Loucy (cell line): Measurements from ENCODE around the gene IFNG.

Experiments used
- H2AFZ ChIP-seq: fragments of 200-600 bp; sonication (generic); 2 replicates; pipeline ENCODE4 v1.6.0; 2016; ENCODE audit warnings: antibody characterized with exemption, mild to moderate bottlenecking, low read length, moderate library complexity
- H3F3A ChIP-seq: fragments of 200-600 bp; 2 replicates; pipeline ENCODE4 v1.6.0; 2016; ENCODE audit warnings: antibody characterized with exemption, low read depth, mild to moderate bottlenecking
- H3K27me3 ChIP-seq: fragments of 200-600 bp; sonication (generic); 2 replicates; pipeline ENCODE4 v1.6.1; 2014; ENCODE audit warnings: low read length, mild to moderate bottlenecking; ENCODE audit not compliant: insufficient read depth, poor library complexity, severe bottlenecking
- H3K36me3 ChIP-seq: fragments of 200-600 bp; sonication (generic); 2 replicates; pipeline ENCODE4 v1.6.1; 2016; ENCODE audit warnings: low read length; ENCODE audit not compliant: insufficient read depth
- H3K4me1 ChIP-seq: fragments of 200-600 bp; sonication (generic); 2 replicates; pipeline ENCODE4 v1.5.1; 2014; ENCODE audit warnings: low read length, mild to moderate bottlenecking; ENCODE audit not compliant: insufficient read depth, poor library complexity, severe bottlenecking
- H3K4me2 ChIP-seq: fragments of 200-600 bp; sonication (generic); 2 replicates; pipeline ENCODE4 v1.6.0; 2014; ENCODE audit warnings: antibody characterized with exemption, low read length, low read depth, mild to moderate bottlenecking; ENCODE audit not compliant: poor library complexity, severe bottlenecking
- H3K4me3 ChIP-seq: fragments of 200-600 bp; sonication (generic); 2 replicates; pipeline ENCODE4 v1.5.1; 2014; ENCODE audit warnings: low read length, mild to moderate bottlenecking, mixed read lengths; ENCODE audit not compliant: poor library complexity, severe bottlenecking
- H3K79me2 ChIP-seq: fragments of 200-600 bp; sonication (generic); 2 replicates; pipeline ENCODE4 v1.6.1; 2014; ENCODE audit warnings: low read length; ENCODE audit not compliant: insufficient read depth
- H3K9ac ChIP-seq: fragments of 200-600 bp; sonication (generic); 2 replicates; pipeline ENCODE4 v1.6.0; 2014; ENCODE audit warnings: mild to moderate bottlenecking, low read depth, low read length, moderate library complexity; ENCODE audit not compliant: poor library complexity, severe bottlenecking
- H3K9me2 ChIP-seq: fragments of 200-600 bp; sonication (generic); replicated peaks from 2 replicates; pipeline ENCODE4 v1.6.1; 2016; ENCODE audit warnings: low read depth, low read length, mixed read lengths
- H3K9me3 ChIP-seq: fragments of 200-600 bp; sonication (generic); 2 replicates; pipeline ENCODE4 v1.6.1; 2014; ENCODE audit warnings: mild to moderate bottlenecking, antibody characterized with exemption, low read length, low read depth; ENCODE audit not compliant: insufficient read depth
- H4K20me1 ChIP-seq: fragments of 200-600 bp; sonication (generic); 2 replicates; pipeline ENCODE4 v1.6.0; 2014; ENCODE audit warnings: antibody characterized with exemption, low read length, mild to moderate bottlenecking; ENCODE audit not compliant: insufficient read depth, poor library complexity, severe bottlenecking
- CTCF ChIP-seq: fragments of 200-600 bp; sonication (generic); conservative IDR thresholded peaks from 2 replicates; pipeline ENCODE4 v1.5.1; 2014; ENCODE audit warnings: mild to moderate bottlenecking, antibody characterized with exemption, low read length
- EZH2phosphoT487 ChIP-seq: fragments of 200-600 bp; IDR thresholded peaks from 2 replicates; pipeline ENCODE4 v1.6.1; 2018; ENCODE audit warnings: antibody characterized with exemption, mild to moderate bottlenecking, moderate library complexity, borderline replicate concordance

The IFNG gene

GRCh38 chr12:68148261-68148951 is 11.1 kb downstream of the IFNG start:
- Histone ChIP-seq H3K9me2 (no peaks in the 10 kb centered on the region), H3K27me3 (no peaks in the 10 kb centered on the region), H3K4me1 (no peaks in the 10 kb centered on the region), H3K9me3 (no peaks in the 10 kb centered on the region), H3F3A (no peaks in the 10 kb centered on the region), H4K20me1 (no peaks in the 10 kb centered on the region), H3K4me2 (no peak overlapping the region), H3K79me2 (no peaks in the 10 kb centered on the region), H2AFZ (no peak overlapping the region), H3K9ac (no peak overlapping the region), H3K4me3 (no peak overlapping the region), H3K36me3 (no peaks in the 10 kb centered on the region)
- no peak for TF ChIP-seq CTCF
- no peak for TF ChIP-seq EZH2phosphoT487

- TF ChIP-seq EZH2phosphoT487, result no peak
- TF ChIP-seq CTCF, result no peak
- Histone ChIP-seq H4K20me1 (no peaks in the 10 kb centered on the region), H3K9me2 (no peaks in the 10 kb centered on the region), H3K4me1 (peaks cover 8% of the 10 kb centered on the region), H3K36me3 (no peaks in the 10 kb centered on the region), H3K4me2 (no peak overlapping the region), H2AFZ (no peak overlapping the region), H3F3A (no peaks in the 10 kb centered on the region), H3K79me2 (no peaks in the 10 kb centered on the region), H3K27me3 (no peaks in the 10 kb centered on the region), H3K4me3 (no peak overlapping the region), H3K9me3 (no peaks in the 10 kb centered on the region), H3K9ac (no peak overlapping the region)
Observed at GRCh38 chr12:68140556-68140955, 19.0 kb downstream of the IFNG start.

GRCh38 chr12:68139941-68140340 is 19.6 kb downstream of the IFNG start:
- no peaks in the 10 kb centered on the region for H3K9me3 ChIP-seq
- H3K4me3 ChIP-seq, result no peak overlapping the region
- TF ChIP-seq EZH2phosphoT487 (no peak), CTCF (no peak)
- no peaks in the 10 kb centered on the region for H3K36me3 ChIP-seq
- H3K4me2 ChIP-seq, result no peak overlapping the region
- no peaks in the 10 kb centered on the region for H3K27me3 ChIP-seq
- H3K9me2 ChIP-seq, result no peaks in the 10 kb centered on the region
- H3K79me2 ChIP-seq, result no peaks in the 10 kb centered on the region
- H2AFZ ChIP-seq, result no peak overlapping the region
- H3F3A ChIP-seq, result no peaks in the 10 kb centered on the region
- H3K4me1 ChIP-seq, result peaks cover 8% of the 10 kb centered on the region
- H3K9ac ChIP-seq, result no peak overlapping the region
- no peaks in the 10 kb centered on the region for H4K20me1 ChIP-seq
